ENCODE measurements around the gene KCNJ14. TPM values are rescaled to one million over a fixed set of nuclear protein-coding genes. Genes with fewer than 3 reads are reported as not detected.
A peak's percentile ranks its signal among the peaks of the same experiment; 100 is the strongest.

The KCNJ14 gene
- total and polyA plus RNA-seq, 7 donors = 0.28 to 2.6 (median 1.1) TPM

GRCh38 chr19:48478339-48479256 lies 23.2 kb downstream of the KCNJ14 start:
- no peak overlapping the region for H3K27ac ChIP-seq
- H3K27me3 ChIP-seq (ENCODE audit: insufficient read depth in 3 of 3, low read length in 2 of 3) = no peaks in the 10 kb centered on the region
- peak in 1 of 2 donors; percentile 39 for DNase-seq
- peaks cover 19% of the 10 kb centered on the region for H3K4me1 ChIP-seq
- no peaks in the 10 kb centered on the region for H3K9me3 ChIP-seq
- WGBS, 3 donors = 79 to 85% (median 82%) methylated on average over 22 to 29 of the region's 29 CpGs
- peaks cover 0 to 54% of the 10 kb centered on the region in 2 donors for H3K36me3 ChIP-seq (ENCODE audit: insufficient read depth in 1 of 2, low read depth in 1 of 2)
- ATAC-seq = no peak
- H3K4me3 ChIP-seq = no peak overlapping the region
- TF ChIP-seq CTCF (IDR thresholded peaks at IDR 0.05) = no peak
- intact Hi-C loops (cut with DNase I) = no loop called here

- H3K27ac ChIP-seq = peak overlapping the region; percentile 86
Observed at GRCh38 chr19:48479686-48480085, 24.3 kb downstream of the KCNJ14 start.

DNA sequence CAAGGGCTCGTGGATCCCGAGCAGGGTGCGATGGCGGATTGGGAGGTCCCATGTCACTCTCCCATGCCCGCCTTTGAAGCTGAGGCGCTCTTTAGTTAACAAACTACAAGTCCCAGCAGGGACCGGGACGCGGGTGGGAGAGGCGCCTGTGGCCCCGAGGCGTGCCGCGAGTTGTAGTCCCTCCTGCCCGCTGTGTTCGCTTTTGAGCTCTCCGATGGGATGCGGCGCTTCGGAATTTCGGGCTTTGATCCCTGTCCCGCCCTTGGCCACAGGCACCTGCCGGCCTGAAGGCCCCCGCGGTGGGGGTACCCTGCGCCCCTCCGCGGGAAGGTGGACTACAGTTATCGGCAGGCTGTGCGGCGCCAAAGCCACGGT lies 24.8 kb downstream of the KCNJ14 start:
- no peaks in the 10 kb centered on the region for H3K27me3 ChIP-seq (ENCODE audit: insufficient read depth in 3 of 3, low read length in 2 of 3)
- 7 to 10% (median 9%) methylated on average over 31 to 32 of the region's 32 CpGs for WGBS, 3 donors
- no peak for TF ChIP-seq CTCF (IDR thresholded peaks at IDR 0.05)
- peaks cover 19% of the 10 kb centered on the region for H3K4me1 ChIP-seq
- intact Hi-C loops (cut with DNase I) = no loop called here
- peak overlapping the region; percentile 86 for H3K27ac ChIP-seq
- no peaks in the 10 kb centered on the region for H3K9me3 ChIP-seq
- ATAC-seq = peak; percentile 73 to 91 (median 78)
- DNase-seq = peak; percentile 69 to 86
- peak overlapping the region; percentile 77 for H3K4me3 ChIP-seq
- H3K36me3 ChIP-seq (ENCODE audit: insufficient read depth in 1 of 2, low read depth in 1 of 2) = peaks cover 0 to 39% of the 10 kb centered on the region in 2 donors

More at GRCh38 chr19:48479686-48480085, 24.3 kb downstream of the KCNJ14 start:
- DNase-seq (peak in 1 of 2 donors; percentile 58), ATAC-seq (peak in 3 of 4 donors; percentile 6 to 32 (median 30))
- Histone ChIP-seq H3K27me3 (ENCODE audit: insufficient read depth in 3 of 3, low read length in 2 of 3) (no peaks in the 10 kb centered on the region), H3K4me1 (peaks cover 19% of the 10 kb centered on the region), H3K4me3 (peak overlapping the region; percentile 77), H3K9me3 (no peaks in the 10 kb centered on the region), H3K36me3 (ENCODE audit: insufficient read depth in 1 of 2, low read depth in 1 of 2) (peaks cover 0 to 43% of the 10 kb centered on the region in 2 donors)
- intact Hi-C loops (cut with DNase I) = no loop called here
- 60 to 71% (median 64%) methylated on average over 7 of the region's 7 CpGs for WGBS, 3 donors
- no peak for TF ChIP-seq CTCF (IDR thresholded peaks at IDR 0.05)

- Histone ChIP-seq H3K27me3 (ENCODE audit: insufficient read depth in 3 of 3, low read length in 2 of 3) (no peaks in the 10 kb centered on the region), H3K36me3 (ENCODE audit: insufficient read depth in 1 of 2, low read depth in 1 of 2) (peaks cover 0 to 32% of the 10 kb centered on the region in 2 donors), H3K4me3 (peak overlapping the region; percentile 77), H3K27ac (peak overlapping the region; percentile 86), H3K9me3 (no peaks in the 10 kb centered on the region), H3K4me1 (peaks cover 19% of the 10 kb centered on the region)
- TF ChIP-seq CTCF (IDR thresholded peaks at IDR 0.05) = no peak
- intact Hi-C loops (cut with DNase I) = no loop called here
- peak in 1 of 2 donors; percentile 71 for DNase-seq
- WGBS, 3 donors = 10 to 13% (median 12%) methylated on average over 50 to 52 of the region's 52 CpGs
- ATAC-seq = peak; percentile 57 to 78 (median 58)
Observed at GRCh38 chr19:48480558-48481500, 25.5 kb downstream of the KCNJ14 start.

Data from psoas muscle (tissue), 8 donors.